GM23338 (cell line): ENCODE results near the gene LSP1. TPM values are rescaled to one million over a fixed set of nuclear protein-coding genes. Genes with fewer than 3 reads are reported as not detected.

Experiments
- ATAC-seq: fragments of 200-7000 bp; cut with Tn5 transposase; 3 replicates; pipeline ENCODE4 v1.9.1; 2020
- DNase-seq: peaks from one replicate; pipeline ENCODE4 v3.0.0-alpha.2; 2015; ENCODE audit warnings: low spot score
- H2AFZ ChIP-seq: fragments of 200-600 bp; sonication (generic); 2 replicates; pipeline ENCODE4 v1.8.0; 2016; ENCODE audit warnings: antibody characterized with exemption, mild to moderate bottlenecking, moderate library complexity
- H3F3A ChIP-seq: fragments of 200-600 bp; sonication (generic); replicated peaks from 2 replicates; pipeline ENCODE4 v1.8.0; 2017; ENCODE audit warnings: antibody characterized with exemption, mixed run types, low read depth
- H3K27ac ChIP-seq: fragments of 200-600 bp; sonication (generic); 2 replicates; pipeline ENCODE4 v1.6.1; 2016; ENCODE audit warnings: low read depth
- H3K27me3 ChIP-seq: fragments of 200-600 bp; sonication (generic); 2 replicates; pipeline ENCODE4 v1.8.0; 2016; ENCODE audit warnings: mild to moderate bottlenecking, mixed run types, moderate library complexity; ENCODE audit not compliant: insufficient read depth
- H3K36me3 ChIP-seq: fragments of 200-600 bp; sonication (generic); 2 replicates; pipeline ENCODE4 v1.8.0; 2016; ENCODE audit warnings: mild to moderate bottlenecking; ENCODE audit not compliant: insufficient read depth
- H3K4me1 ChIP-seq: fragments of 200-600 bp; sonication (generic); 2 replicates; pipeline ENCODE4 v1.8.0; 2016; ENCODE audit warnings: mild to moderate bottlenecking, moderate library complexity; ENCODE audit not compliant: insufficient read depth
- H3K4me2 ChIP-seq: fragments of 200-600 bp; sonication (generic); 2 replicates; pipeline ENCODE4 v1.7.1; 2017; ENCODE audit warnings: mixed run types
- H3K4me3 ChIP-seq: fragments of 200-600 bp; sonication (generic); 2 replicates; pipeline ENCODE4 v1.6.1; 2016; ENCODE audit warnings: mixed run types
- H3K79me2 ChIP-seq: fragments of 200-600 bp; sonication (generic); replicated peaks from 2 replicates; pipeline ENCODE4 v1.8.0; 2017; ENCODE audit warnings: mild to moderate bottlenecking; ENCODE audit not compliant: insufficient read depth
- H3K9me2 ChIP-seq: fragments of 200-600 bp; sonication (generic); 2 replicates; pipeline ENCODE4 v1.8.0; 2017; ENCODE audit not compliant: insufficient read depth
- H4K20me1 ChIP-seq: fragments of 200-600 bp; sonication (generic); replicated peaks from 2 replicates; pipeline ENCODE4 v1.8.0; 2017; ENCODE audit warnings: mild to moderate bottlenecking; ENCODE audit not compliant: insufficient read depth
- H3K27ac Mint-ChIP-seq: 2 replicates; pipeline ENCODE4 v1.8.0; 2020; ENCODE audit warnings: inconsistent platforms, mild to moderate bottlenecking, moderate library complexity, mixed read lengths
- H3K27me3 Mint-ChIP-seq: 3 replicates; pipeline ENCODE4 v1.8.0; 2022; ENCODE audit warnings: low read depth, mild to moderate bottlenecking, moderate library complexity, mixed read lengths, inconsistent platforms; ENCODE audit not compliant: insufficient read depth, poor library complexity
- H3K36me3 Mint-ChIP-seq: 3 replicates; pipeline ENCODE4 v1.8.0; 2021; ENCODE audit warnings: low read depth, mild to moderate bottlenecking, inconsistent platforms, moderate library complexity, mixed read lengths
- H3K4me1 Mint-ChIP-seq: 3 replicates; pipeline ENCODE4 v1.8.0; 2020; ENCODE audit warnings: mild to moderate bottlenecking, inconsistent platforms, mixed read lengths
- H3K4me3 Mint-ChIP-seq: 3 replicates; pipeline ENCODE4 v1.8.0; 2021; ENCODE audit warnings: moderate library complexity, mild to moderate bottlenecking, inconsistent platforms, mixed read lengths
- H3K9me3 Mint-ChIP-seq: 3 replicates; pipeline ENCODE4 v1.8.0; 2020; ENCODE audit warnings: moderate library complexity, mild to moderate bottlenecking, inconsistent platforms, mixed read lengths
- CREB1 ChIP-seq: fragments of 250-450 bp; sonication (Bioruptor Pico); IDR thresholded peaks from 2 replicates; pipeline ENCODE4 v1.5.0; 2020; ENCODE audit warnings: low read depth, mild to moderate bottlenecking, moderate library complexity
- EZH2 ChIP-seq: fragments of 200-600 bp; sonication (generic); IDR thresholded peaks from one replicate; pipeline ENCODE4 v1.8.0; 2017; ENCODE audit warnings: antibody characterized with exemption, mild to moderate bottlenecking, low read depth; ENCODE audit not compliant: unreplicated experiment
- EZH2phosphoT487 ChIP-seq: fragments of 200-600 bp; sonication (generic); IDR thresholded peaks from one replicate; pipeline ENCODE4 v1.8.1; 2018; ENCODE audit warnings: antibody characterized with exemption; ENCODE audit not compliant: unreplicated experiment
- NANOG ChIP-seq: IDR thresholded peaks from 2 replicates; pipeline ENCODE4 v1.6.1; 2016; ENCODE audit warnings: antibody characterized with exemption, borderline replicate concordance
- STAT1 ChIP-seq: IDR thresholded peaks from one replicate; pipeline ENCODE4 v1.6.1; 2016; ENCODE audit warnings: antibody characterized with exemption; ENCODE audit not compliant: unreplicated experiment
- ZNF114 ChIP-seq: fragments of 250-450 bp; sonication (Bioruptor Pico); IDR thresholded peaks from 2 replicates; pipeline ENCODE4 v1.5.0; 2020; ENCODE audit warnings: mild to moderate bottlenecking, moderate library complexity
- ZNF331 ChIP-seq: fragments of 250-450 bp; sonication (Bioruptor Pico); IDR thresholded peaks from 2 replicates; pipeline ENCODE4 v1.5.0; 2020; ENCODE audit warnings: low read depth, mild to moderate bottlenecking, moderate library complexity
- polyA plus RNA-seq: library from polyadenylated mRNA; unstranded; fragments of >200 nt; fragmentation: Nextera tagmentation; extraction: Ambion mirVana; gene quantifications from 2 replicates; pipeline ENCODE4 v1.2.1, GENCODE V29; 2016
- total RNA-seq: library from RNA; depleted of rRNA; stranded (reverse); fragments of >200 nt; shearing (Covaris generic); gene quantifications from 2 replicates; pipeline ENCODE4 v1.2.3, GENCODE V29; 2014
- TF ChIP-seq, protein P1 (sequence below): fragments of 250-450 bp; sonication (Bioruptor Pico); IDR thresholded peaks from 2 replicates; pipeline ENCODE4 v1.5.0; 2020; ENCODE audit warnings: mild to moderate bottlenecking, moderate library complexity
- TF ChIP-seq, protein P2 (sequence below), 2 experiments: fragments of 200-600 bp in 1 of 2; sonication (generic) in 1 of 2; conservative IDR thresholded peaks; 2 replicates each; pipeline versions ENCODE4 v1.5.1 to v1.6.1; 2016 to 2017; ENCODE audit warnings: antibody characterized with exemption in 2 of 2, low read depth in 2 of 2, mild to moderate bottlenecking in 2 of 2, moderate library complexity in 1 of 2
- TF ChIP-seq, protein P3 (sequence below): IDR thresholded peaks from one replicate; pipeline ENCODE4 v1.6.1; 2018; ENCODE audit warnings: antibody characterized with exemption; ENCODE audit not compliant: unreplicated experiment

LSP1 gene
- total and polyA plus RNA-seq, 2 experiments from 2014 or later = 0.84 TPM; not detected in 1

- TF ChIP-seq, protein P1, sequence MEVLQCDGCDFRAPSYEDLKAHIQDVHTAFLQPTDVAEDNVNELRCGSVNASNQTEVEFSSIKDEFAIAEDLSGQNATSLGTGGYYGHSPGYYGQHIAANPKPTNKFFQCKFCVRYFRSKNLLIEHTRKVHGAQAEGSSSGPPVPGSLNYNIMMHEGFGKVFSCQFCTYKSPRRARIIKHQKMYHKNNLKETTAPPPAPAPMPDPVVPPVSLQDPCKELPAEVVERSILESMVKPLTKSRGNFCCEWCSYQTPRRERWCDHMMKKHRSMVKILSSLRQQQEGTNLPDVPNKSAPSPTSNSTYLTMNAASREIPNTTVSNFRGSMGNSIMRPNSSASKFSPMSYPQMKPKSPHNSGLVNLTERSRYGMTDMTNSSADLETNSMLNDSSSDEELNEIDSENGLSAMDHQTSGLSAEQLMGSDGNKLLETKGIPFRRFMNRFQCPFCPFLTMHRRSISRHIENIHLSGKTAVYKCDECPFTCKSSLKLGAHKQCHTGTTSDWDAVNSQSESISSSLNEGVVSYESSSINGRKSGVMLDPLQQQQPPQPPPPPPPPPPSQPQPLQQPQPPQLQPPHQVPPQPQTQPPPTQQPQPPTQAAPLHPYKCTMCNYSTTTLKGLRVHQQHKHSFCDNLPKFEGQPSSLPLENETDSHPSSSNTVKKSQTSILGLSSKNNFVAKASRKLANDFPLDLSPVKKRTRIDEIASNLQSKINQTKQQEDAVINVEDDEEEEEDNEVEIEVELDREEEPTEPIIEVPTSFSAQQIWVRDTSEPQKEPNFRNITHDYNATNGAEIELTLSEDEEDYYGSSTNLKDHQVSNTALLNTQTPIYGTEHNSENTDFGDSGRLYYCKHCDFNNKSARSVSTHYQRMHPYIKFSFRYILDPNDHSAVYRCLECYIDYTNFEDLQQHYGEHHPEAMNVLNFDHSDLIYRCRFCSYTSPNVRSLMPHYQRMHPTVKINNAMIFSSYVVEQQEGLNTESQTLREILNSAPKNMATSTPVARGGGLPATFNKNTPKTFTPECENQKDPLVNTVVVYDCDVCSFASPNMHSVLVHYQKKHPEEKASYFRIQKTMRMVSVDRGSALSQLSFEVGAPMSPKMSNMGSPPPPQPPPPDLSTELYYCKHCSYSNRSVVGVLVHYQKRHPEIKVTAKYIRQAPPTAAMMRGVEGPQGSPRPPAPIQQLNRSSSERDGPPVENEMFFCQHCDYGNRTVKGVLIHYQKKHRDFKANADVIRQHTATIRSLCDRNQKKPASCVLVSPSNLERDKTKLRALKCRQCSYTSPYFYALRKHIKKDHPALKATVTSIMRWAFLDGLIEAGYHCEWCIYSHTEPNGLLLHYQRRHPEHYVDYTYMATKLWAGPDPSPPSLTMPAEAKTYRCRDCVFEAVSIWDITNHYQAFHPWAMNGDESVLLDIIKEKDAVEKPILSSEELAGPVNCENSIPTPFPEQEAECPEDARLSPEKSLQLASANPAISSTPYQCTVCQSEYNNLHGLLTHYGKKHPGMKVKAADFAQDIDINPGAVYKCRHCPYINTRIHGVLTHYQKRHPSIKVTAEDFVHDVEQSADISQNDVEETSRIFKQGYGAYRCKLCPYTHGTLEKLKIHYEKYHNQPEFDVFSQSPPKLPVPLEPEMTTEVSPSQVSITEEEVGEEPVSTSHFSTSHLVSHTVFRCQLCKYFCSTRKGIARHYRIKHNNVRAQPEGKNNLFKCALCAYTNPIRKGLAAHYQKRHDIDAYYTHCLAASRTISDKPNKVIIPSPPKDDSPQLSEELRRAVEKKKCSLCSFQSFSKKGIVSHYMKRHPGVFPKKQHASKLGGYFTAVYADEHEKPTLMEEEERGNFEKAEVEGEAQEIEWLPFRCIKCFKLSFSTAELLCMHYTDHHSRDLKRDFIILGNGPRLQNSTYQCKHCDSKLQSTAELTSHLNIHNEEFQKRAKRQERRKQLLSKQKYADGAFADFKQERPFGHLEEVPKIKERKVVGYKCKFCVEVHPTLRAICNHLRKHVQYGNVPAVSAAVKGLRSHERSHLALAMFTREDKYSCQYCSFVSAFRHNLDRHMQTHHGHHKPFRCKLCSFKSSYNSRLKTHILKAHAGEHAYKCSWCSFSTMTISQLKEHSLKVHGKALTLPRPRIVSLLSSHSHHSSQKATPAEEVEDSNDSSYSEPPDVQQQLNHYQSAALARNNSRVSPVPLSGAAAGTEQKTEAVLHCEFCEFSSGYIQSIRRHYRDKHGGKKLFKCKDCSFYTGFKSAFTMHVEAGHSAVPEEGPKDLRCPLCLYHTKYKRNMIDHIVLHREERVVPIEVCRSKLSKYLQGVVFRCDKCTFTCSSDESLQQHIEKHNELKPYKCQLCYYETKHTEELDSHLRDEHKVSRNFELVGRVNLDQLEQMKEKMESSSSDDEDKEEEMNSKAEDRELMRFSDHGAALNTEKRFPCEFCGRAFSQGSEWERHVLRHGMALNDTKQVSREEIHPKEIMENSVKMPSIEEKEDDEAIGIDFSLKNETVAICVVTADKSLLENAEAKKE (CRISPR knock-in tag) = no peak
- TF ChIP-seq STAT1 (no peak), ZNF114 (no peak), ZNF331 (CRISPR knock-in tag) (no peak)
These were observed 70.5 kb downstream of the LSP1 start (continued) for GRCh38 chr11:1923201-1923956.

DNA sequence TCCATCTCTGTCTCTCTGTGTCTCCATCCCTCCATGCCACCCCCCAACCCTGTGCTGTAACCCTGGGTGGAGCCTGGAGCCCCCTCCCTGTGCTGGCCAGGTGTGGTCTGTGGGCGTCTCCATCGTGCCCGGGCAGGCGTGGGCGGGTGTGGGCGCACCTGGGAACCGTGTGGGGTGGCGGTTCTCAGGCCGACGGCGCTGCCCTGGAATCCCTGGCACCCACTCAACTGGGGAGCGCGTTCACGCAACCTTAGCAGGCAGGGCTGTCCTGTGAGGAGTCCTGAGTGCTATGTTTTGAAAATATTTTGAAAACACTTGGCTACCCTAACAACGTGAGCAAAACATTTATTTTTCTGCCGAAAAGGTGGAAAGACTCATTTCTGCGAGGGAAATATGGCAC, 71.3 kb downstream of the LSP1 start:
- Histone ChIP-seq H3K4me3 (no peak overlapping the region), H3K79me2 (no peaks in the 10 kb centered on the region), H4K20me1 (no peaks in the 10 kb centered on the region), H3K4me1 (no peaks in the 10 kb centered on the region), H2AFZ (no peak overlapping the region), H3K36me3 (no peaks in the 10 kb centered on the region), H3K9me2 (no peaks in the 10 kb centered on the region), H3K4me2 (no peak overlapping the region), H3K27me3 (no peaks in the 10 kb centered on the region), H3K27ac (no peak overlapping the region), H3F3A (no peaks in the 10 kb centered on the region)
- Mint-ChIP-seq H3K36me3 (no peaks in the 10 kb centered on the region), H3K27me3 (peaks cover 2% of the 10 kb centered on the region), H3K4me1 (no peaks in the 10 kb centered on the region), H3K27ac (no peak overlapping the region), H3K9me3 (no peaks in the 10 kb centered on the region), H3K4me3 (no peak overlapping the region)
- no peak for ATAC-seq
- no peak for DNase-seq
- no peak for TF ChIP-seq ZNF114
- no peak for TF ChIP-seq CREB1
- no peak for TF ChIP-seq EZH2phosphoT487
- no peak for TF ChIP-seq NANOG
- TF ChIP-seq, protein P2, sequence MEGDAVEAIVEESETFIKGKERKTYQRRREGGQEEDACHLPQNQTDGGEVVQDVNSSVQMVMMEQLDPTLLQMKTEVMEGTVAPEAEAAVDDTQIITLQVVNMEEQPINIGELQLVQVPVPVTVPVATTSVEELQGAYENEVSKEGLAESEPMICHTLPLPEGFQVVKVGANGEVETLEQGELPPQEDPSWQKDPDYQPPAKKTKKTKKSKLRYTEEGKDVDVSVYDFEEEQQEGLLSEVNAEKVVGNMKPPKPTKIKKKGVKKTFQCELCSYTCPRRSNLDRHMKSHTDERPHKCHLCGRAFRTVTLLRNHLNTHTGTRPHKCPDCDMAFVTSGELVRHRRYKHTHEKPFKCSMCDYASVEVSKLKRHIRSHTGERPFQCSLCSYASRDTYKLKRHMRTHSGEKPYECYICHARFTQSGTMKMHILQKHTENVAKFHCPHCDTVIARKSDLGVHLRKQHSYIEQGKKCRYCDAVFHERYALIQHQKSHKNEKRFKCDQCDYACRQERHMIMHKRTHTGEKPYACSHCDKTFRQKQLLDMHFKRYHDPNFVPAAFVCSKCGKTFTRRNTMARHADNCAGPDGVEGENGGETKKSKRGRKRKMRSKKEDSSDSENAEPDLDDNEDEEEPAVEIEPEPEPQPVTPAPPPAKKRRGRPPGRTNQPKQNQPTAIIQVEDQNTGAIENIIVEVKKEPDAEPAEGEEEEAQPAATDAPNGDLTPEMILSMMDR (conservative IDR thresholded peaks at IDR 0.05; ENCODE audit: low read depth in 2 of 2) = no peak
- TF ChIP-seq ZNF331 (CRISPR knock-in tag) = no peak
- no peak for TF ChIP-seq EZH2
- TF ChIP-seq, protein P3, sequence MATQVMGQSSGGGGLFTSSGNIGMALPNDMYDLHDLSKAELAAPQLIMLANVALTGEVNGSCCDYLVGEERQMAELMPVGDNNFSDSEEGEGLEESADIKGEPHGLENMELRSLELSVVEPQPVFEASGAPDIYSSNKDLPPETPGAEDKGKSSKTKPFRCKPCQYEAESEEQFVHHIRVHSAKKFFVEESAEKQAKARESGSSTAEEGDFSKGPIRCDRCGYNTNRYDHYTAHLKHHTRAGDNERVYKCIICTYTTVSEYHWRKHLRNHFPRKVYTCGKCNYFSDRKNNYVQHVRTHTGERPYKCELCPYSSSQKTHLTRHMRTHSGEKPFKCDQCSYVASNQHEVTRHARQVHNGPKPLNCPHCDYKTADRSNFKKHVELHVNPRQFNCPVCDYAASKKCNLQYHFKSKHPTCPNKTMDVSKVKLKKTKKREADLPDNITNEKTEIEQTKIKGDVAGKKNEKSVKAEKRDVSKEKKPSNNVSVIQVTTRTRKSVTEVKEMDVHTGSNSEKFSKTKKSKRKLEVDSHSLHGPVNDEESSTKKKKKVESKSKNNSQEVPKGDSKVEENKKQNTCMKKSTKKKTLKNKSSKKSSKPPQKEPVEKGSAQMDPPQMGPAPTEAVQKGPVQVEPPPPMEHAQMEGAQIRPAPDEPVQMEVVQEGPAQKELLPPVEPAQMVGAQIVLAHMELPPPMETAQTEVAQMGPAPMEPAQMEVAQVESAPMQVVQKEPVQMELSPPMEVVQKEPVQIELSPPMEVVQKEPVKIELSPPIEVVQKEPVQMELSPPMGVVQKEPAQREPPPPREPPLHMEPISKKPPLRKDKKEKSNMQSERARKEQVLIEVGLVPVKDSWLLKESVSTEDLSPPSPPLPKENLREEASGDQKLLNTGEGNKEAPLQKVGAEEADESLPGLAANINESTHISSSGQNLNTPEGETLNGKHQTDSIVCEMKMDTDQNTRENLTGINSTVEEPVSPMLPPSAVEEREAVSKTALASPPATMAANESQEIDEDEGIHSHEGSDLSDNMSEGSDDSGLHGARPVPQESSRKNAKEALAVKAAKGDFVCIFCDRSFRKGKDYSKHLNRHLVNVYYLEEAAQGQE = no peak
